ENCODE data around the gene MBNL2.

DNA sequence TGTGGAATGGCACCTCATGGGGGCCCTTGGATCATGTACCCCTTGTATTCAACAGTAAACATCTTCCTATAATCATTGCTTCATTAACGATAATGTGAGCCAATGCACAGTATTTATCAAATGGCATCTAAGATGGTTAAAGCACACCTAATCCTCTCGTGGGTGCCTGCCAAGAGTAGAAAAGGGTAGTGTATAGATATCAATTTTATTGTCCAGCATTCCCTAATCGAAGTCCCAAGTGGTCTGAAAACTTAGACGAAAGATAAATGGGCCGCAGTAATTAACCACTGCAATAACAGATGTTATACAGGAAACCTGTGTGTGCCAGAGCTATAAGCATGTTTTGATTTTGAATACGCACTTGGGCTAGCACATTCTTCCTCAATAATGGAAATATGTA, 667 bp upstream of the MBNL2 start:
- no peak for TF ChIP-seq POLR2AphosphoS2 (IDR thresholded peaks at IDR 0.05; ENCODE audit: low read depth, low read length)
- no peak for TF ChIP-seq NFIC (IDR thresholded peaks at IDR 0.05; ENCODE audit: low read depth, low read length)
- TF ChIP-seq GABPA (IDR thresholded peaks at IDR 0.05; ENCODE audit: low read depth): no peak
- no peak for TF ChIP-seq ZZZ3 (IDR thresholded peaks at IDR 0.05; ENCODE audit: control insufficient read depth, insufficient read length, low read depth)
- TF ChIP-seq, protein P1, sequence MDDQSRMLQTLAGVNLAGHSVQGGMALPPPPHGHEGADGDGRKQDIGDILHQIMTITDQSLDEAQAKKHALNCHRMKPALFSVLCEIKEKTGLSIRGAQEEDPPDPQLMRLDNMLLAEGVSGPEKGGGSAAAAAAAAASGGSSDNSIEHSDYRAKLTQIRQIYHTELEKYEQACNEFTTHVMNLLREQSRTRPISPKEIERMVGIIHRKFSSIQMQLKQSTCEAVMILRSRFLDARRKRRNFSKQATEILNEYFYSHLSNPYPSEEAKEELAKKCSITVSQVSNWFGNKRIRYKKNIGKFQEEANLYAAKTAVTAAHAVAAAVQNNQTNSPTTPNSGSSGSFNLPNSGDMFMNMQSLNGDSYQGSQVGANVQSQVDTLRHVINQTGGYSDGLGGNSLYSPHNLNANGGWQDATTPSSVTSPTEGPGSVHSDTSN (IDR thresholded peaks at IDR 0.05; ENCODE audit: insufficient replicate concordance, low read depth, low read length): no peak
- no peak for TF ChIP-seq POLR2A (IDR thresholded peaks at IDR 0.05; ENCODE audit: low read depth, low read length)
- TF ChIP-seq SP1 (IDR thresholded peaks at IDR 0.05; ENCODE audit: low read depth, low read length): no peak
- TF ChIP-seq, protein P2, sequence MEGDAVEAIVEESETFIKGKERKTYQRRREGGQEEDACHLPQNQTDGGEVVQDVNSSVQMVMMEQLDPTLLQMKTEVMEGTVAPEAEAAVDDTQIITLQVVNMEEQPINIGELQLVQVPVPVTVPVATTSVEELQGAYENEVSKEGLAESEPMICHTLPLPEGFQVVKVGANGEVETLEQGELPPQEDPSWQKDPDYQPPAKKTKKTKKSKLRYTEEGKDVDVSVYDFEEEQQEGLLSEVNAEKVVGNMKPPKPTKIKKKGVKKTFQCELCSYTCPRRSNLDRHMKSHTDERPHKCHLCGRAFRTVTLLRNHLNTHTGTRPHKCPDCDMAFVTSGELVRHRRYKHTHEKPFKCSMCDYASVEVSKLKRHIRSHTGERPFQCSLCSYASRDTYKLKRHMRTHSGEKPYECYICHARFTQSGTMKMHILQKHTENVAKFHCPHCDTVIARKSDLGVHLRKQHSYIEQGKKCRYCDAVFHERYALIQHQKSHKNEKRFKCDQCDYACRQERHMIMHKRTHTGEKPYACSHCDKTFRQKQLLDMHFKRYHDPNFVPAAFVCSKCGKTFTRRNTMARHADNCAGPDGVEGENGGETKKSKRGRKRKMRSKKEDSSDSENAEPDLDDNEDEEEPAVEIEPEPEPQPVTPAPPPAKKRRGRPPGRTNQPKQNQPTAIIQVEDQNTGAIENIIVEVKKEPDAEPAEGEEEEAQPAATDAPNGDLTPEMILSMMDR (IDR thresholded peaks at IDR 0.05 in 2 of 3, conservative IDR thresholded peaks at IDR 0.05 in 1 of 3; ENCODE audit: control insufficient read depth in 2 of 3, extremely low read depth in 1 of 3, insufficient read depth in 1 of 3, low read depth in 3 of 3, low read length in 3 of 3): no peak
- no peak for TF ChIP-seq RAD21 (IDR thresholded peaks at IDR 0.05; ENCODE audit: insufficient read depth, low read depth, low read length)
- TF ChIP-seq, protein P3, sequence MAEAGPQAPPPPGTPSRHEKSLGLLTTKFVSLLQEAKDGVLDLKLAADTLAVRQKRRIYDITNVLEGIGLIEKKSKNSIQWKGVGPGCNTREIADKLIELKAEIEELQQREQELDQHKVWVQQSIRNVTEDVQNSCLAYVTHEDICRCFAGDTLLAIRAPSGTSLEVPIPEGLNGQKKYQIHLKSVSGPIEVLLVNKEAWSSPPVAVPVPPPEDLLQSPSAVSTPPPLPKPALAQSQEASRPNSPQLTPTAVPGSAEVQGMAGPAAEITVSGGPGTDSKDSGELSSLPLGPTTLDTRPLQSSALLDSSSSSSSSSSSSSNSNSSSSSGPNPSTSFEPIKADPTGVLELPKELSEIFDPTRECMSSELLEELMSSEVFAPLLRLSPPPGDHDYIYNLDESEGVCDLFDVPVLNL (IDR thresholded peaks at IDR 0.05; ENCODE audit: low read depth, low read length): no peak
- TF ChIP-seq, protein P4, sequence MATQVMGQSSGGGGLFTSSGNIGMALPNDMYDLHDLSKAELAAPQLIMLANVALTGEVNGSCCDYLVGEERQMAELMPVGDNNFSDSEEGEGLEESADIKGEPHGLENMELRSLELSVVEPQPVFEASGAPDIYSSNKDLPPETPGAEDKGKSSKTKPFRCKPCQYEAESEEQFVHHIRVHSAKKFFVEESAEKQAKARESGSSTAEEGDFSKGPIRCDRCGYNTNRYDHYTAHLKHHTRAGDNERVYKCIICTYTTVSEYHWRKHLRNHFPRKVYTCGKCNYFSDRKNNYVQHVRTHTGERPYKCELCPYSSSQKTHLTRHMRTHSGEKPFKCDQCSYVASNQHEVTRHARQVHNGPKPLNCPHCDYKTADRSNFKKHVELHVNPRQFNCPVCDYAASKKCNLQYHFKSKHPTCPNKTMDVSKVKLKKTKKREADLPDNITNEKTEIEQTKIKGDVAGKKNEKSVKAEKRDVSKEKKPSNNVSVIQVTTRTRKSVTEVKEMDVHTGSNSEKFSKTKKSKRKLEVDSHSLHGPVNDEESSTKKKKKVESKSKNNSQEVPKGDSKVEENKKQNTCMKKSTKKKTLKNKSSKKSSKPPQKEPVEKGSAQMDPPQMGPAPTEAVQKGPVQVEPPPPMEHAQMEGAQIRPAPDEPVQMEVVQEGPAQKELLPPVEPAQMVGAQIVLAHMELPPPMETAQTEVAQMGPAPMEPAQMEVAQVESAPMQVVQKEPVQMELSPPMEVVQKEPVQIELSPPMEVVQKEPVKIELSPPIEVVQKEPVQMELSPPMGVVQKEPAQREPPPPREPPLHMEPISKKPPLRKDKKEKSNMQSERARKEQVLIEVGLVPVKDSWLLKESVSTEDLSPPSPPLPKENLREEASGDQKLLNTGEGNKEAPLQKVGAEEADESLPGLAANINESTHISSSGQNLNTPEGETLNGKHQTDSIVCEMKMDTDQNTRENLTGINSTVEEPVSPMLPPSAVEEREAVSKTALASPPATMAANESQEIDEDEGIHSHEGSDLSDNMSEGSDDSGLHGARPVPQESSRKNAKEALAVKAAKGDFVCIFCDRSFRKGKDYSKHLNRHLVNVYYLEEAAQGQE (IDR thresholded peaks at IDR 0.05; ENCODE audit: low read depth, low read length): no peak

Data from GM12878 (cell line).